Esophagus muscularis mucosa (tissue), 4 donors: ENCODE data around the gene CLIC4. TPM values are rescaled to one million over a fixed set of nuclear protein-coding genes. Genes with fewer than 3 reads are reported as not detected.

Source experiments
- DNase-seq: peaks from one replicate; pipeline ENCODE4 v3.0.0-alpha.2; 2017; ENCODE audit errors: extremely low spot score
- H3K27ac ChIP-seq, 4 donors: fragments of 200-600 bp; sonication (generic); replicated peaks in 1 of 4; 1 replicate in 3 of 4; 2 replicates in 1 of 4; pipeline ENCODE4 v1.5.1; 2016 to 2019; ENCODE audit warnings: mild to moderate bottlenecking in 1 of 4
- H3K27me3 ChIP-seq, 4 donors: fragments of 200-600 bp; sonication (generic); one replicate each; pipeline versions ENCODE4 v1.5.1 to v1.6.0; 2016 to 2019
- H3K36me3 ChIP-seq, 4 donors: fragments of 200-600 bp; sonication (generic); one replicate each; pipeline ENCODE4 v1.5.1; 2016 to 2019
- H3K4me1 ChIP-seq, 4 donors: fragments of 200-600 bp; sonication (generic); one replicate each; pipeline ENCODE4 v1.5.1; 2016 to 2019
- H3K4me3 ChIP-seq, 4 donors: fragments of 200-600 bp; sonication (generic); 1 replicate in 2 of 4; 2 replicates in 2 of 4; pipeline ENCODE4 v1.5.1; 2016 to 2019; ENCODE audit warnings: mild to moderate bottlenecking in 4 of 4, moderate library complexity in 1 of 4
- H3K9me3 ChIP-seq, 4 donors: fragments of 200-600 bp; sonication (generic); 1 replicate in 3 of 4; 2 replicates in 1 of 4; pipeline ENCODE4 v1.5.1; 2016 to 2019
- EP300 ChIP-seq: sonication (generic); formaldehyde crosslinking; IDR thresholded peaks from one replicate; pipeline ENCODE4 v1.6.1; 2017; ENCODE audit warnings: antibody characterized with exemption
- POLR2A ChIP-seq: fragments of 450-650 bp; IDR thresholded peaks from one replicate; pipeline ENCODE4 v1.6.1; 2017; ENCODE audit warnings: antibody characterized with exemption, moderate library complexity, mild to moderate bottlenecking, low read depth
- POLR2AphosphoS5 ChIP-seq, 2 donors: sonication (generic); formaldehyde crosslinking; IDR thresholded peaks; one replicate each; pipeline ENCODE4 v1.6.1; 2017; ENCODE audit warnings: antibody characterized with exemption in 2 of 2
- WGBS: methylation state at CpG from one replicate; pipeline ENCODE4 v1.1.5; 2018; 5-methylcytosine and 5-hydroxymethylcytosine counted together
- intact Hi-C: fragments of 100-400 bp; cut with DNase I; formaldehyde crosslinking; loops from one replicate; pipeline ENCODE4 v1.15.1; 2023
- total RNA-seq, 4 donors: library from RNA; depleted of rRNA; stranded (reverse); fragments of >200 nt; gene quantifications; one replicate each; pipeline versions ENCODE4 v1.1.0 to v1.2.1, GENCODE V29; 2016
- TF ChIP-seq, protein P1 (sequence below), 3 experiments: fragments of 200-600 bp in 2 of 3; fragments of 450-650 bp in 1 of 3; sonication (generic) in 2 of 3; IDR thresholded peaks; one replicate each; pipeline ENCODE4 v1.5.1; 2017 to 2019; ENCODE audit warnings: antibody characterized with exemption in 3 of 3, mild to moderate bottlenecking in 2 of 3, moderate library complexity in 1 of 3

The CLIC4 gene
- total RNA-seq, 4 donors from 2014 or later = 375 to 606 (median 595) TPM

DNA sequence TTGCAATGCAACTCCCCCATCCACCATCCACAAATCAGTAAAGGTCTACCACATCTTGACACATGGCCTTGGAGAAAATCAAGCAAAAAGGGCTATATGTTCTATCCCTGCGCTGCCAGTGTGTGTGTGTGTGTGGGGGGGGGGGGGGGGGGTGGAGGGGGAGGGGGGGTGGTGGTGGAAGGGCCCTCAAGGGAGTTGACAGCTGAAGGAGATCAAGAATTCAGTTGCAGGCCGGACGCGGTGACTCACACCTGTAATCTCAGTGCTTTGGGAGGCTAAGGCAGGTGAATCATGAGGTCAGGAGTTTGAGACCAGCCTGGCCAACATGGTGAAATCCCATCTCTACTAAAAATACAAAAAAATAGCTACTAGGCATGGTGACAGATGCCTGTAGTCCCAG lies 37.6 kb upstream of the CLIC4 start:
- intact Hi-C loops = no loop called here
- H3K4me3 ChIP-seq = no peak overlapping the region
- no peaks in the 10 kb centered on the region for H3K27me3 ChIP-seq
- H3K36me3 ChIP-seq = no peaks in the 10 kb centered on the region
- DNase-seq = no peak
- no peak overlapping the region for H3K27ac ChIP-seq
- no peaks in the 10 kb centered on the region for H3K9me3 ChIP-seq
- 80% methylated on average over 4 of the region's 4 CpGs for WGBS
- no peak for TF ChIP-seq POLR2AphosphoS5 (IDR thresholded peaks at IDR 0.05)
- no peak for TF ChIP-seq POLR2A
- no peak for TF ChIP-seq EP300
- TF ChIP-seq, protein P1, sequence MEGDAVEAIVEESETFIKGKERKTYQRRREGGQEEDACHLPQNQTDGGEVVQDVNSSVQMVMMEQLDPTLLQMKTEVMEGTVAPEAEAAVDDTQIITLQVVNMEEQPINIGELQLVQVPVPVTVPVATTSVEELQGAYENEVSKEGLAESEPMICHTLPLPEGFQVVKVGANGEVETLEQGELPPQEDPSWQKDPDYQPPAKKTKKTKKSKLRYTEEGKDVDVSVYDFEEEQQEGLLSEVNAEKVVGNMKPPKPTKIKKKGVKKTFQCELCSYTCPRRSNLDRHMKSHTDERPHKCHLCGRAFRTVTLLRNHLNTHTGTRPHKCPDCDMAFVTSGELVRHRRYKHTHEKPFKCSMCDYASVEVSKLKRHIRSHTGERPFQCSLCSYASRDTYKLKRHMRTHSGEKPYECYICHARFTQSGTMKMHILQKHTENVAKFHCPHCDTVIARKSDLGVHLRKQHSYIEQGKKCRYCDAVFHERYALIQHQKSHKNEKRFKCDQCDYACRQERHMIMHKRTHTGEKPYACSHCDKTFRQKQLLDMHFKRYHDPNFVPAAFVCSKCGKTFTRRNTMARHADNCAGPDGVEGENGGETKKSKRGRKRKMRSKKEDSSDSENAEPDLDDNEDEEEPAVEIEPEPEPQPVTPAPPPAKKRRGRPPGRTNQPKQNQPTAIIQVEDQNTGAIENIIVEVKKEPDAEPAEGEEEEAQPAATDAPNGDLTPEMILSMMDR (IDR thresholded peaks at IDR 0.05) = no peak
- peaks cover 14 to 19% (median 18%) of the 10 kb centered on the region in 4 donors for H3K4me1 ChIP-seq

DNA sequence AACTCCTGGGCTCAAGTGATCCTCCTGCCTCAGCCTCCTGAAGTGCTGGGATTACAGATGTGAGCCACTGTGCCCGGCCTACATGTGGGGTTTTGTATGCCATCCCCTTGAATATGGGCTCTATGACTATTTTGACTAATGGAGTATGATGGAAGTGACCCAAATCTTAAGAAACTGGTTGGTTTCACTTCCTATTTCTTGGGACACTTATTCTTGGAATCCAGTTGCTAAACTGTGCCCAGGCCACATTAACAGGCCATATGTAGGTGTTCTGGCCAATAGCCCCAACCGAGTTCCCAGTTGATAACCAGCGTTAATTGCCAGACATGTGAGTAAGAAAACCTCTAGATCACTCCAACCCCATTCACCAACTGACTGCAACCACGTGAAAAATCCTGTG lies 36.3 kb upstream of the CLIC4 start:
- H3K9me3 ChIP-seq = no peaks in the 10 kb centered on the region
- intact Hi-C loops = no loop called here
- H3K4me3 ChIP-seq = no peak overlapping the region
- H3K4me1 ChIP-seq = peaks cover 14 to 19% (median 18%) of the 10 kb centered on the region in 4 donors
- TF ChIP-seq POLR2AphosphoS5 (IDR thresholded peaks at IDR 0.05) (no peak), EP300 (no peak), POLR2A (no peak)
- TF ChIP-seq, protein P1 (IDR thresholded peaks at IDR 0.05) = no peak
- 92% methylated on average over 4 of the region's 4 CpGs for WGBS
- H3K27ac ChIP-seq = no peak overlapping the region
- no peak for DNase-seq
- no peaks in the 10 kb centered on the region for H3K27me3 ChIP-seq
- no peaks in the 10 kb centered on the region for H3K36me3 ChIP-seq

DNA sequence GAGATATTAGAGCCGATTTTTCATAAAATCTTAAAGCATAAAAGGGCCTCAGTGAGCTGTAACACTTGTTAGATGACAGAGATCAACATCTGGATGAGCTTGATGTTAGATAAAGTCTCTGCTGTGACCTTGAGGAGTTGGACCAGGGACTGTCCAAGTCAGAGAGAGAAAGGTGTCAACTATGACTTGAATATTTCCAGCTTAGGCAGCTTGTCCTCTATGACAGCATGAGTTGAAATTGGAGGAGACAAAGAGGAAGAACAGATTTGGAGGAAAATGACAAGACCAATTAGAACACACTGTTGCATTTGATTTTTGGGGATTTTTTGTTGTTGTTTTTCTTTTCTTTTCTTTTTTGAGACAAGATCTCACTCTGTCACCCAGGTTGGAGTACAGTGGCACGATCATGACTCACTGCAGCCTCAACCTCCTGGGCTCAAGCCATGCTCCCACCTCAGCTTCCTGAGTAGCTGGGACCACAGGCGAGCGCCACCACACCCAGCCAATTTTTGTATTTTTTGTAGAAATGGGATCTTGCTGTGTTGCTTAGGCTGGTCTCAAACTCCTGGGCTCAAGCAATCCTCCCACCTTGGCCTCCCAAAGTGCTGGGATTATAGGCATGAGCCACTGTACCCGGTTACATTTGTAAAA lies 35.3 kb upstream of the CLIC4 start:
- TF ChIP-seq, protein P1 (IDR thresholded peaks at IDR 0.05) = no peak
- TF ChIP-seq POLR2A = no peak
- TF ChIP-seq POLR2AphosphoS5 (IDR thresholded peaks at IDR 0.05) = no peak
- H3K36me3 ChIP-seq = no peaks in the 10 kb centered on the region
- no peak for DNase-seq
- H3K4me3 ChIP-seq = no peak overlapping the region
- intact Hi-C loops = no loop called here
- no peaks in the 10 kb centered on the region for H3K9me3 ChIP-seq
- 81% methylated on average over 5 of the region's 5 CpGs for WGBS
- no peak overlapping the region for H3K27ac ChIP-seq
- H3K27me3 ChIP-seq = no peaks in the 10 kb centered on the region
- peaks cover 10 to 12% (median 11%) of the 10 kb centered on the region in 4 donors for H3K4me1 ChIP-seq

DNA sequence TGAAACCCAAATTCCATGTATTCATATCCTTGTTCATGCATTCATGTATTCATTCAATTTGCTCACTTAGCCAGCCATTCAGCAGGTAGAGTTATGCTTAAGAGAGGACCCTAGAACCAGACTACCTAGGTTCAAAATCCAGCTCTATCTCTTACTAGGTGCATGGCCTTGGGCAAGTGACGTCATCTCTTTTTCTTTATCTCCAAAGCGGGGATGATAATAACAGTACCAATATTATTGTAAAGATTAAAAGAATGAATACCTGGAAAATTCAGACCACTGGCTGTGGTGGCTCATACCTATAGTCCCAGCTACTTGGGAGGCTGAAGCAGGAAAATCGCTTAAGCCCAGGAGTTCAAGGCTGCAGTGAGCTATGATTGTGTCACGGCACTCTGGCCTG lies 33.9 kb upstream of the CLIC4 start:
- no peaks in the 10 kb centered on the region for H3K9me3 ChIP-seq
- peaks cover 0 to 5% (median under 1%) of the 10 kb centered on the region in 4 donors for H3K4me1 ChIP-seq
- H3K27me3 ChIP-seq = no peaks in the 10 kb centered on the region
- WGBS = 99% methylated on average over 4 of the region's 4 CpGs
- DNase-seq = no peak
- TF ChIP-seq EP300 (no peak), POLR2AphosphoS5 (IDR thresholded peaks at IDR 0.05) (no peak), POLR2A (no peak)
- TF ChIP-seq, protein P1 (IDR thresholded peaks at IDR 0.05) = no peak
- H3K4me3 ChIP-seq = no peak overlapping the region
- H3K27ac ChIP-seq = no peak overlapping the region
- H3K36me3 ChIP-seq = no peaks in the 10 kb centered on the region
- intact Hi-C loops = no loop called here

DNA sequence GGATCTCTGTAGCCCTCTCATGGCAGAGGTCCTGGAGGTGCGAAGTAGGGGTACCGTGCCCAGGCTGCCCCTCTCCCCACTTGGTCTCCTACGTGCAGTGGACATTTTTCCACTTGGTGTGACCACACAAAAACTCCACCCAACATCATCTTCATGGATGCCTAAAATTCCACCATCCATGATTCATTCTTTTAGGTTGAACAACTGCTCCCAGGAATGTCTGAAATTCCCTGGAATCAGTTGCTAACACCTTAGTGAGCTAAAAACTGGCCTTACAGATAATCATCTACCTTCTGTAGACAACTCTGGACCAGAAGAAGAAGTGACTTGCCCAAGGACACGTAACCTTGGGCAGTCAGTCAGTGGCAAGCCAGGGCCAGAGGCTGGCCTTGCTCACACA lies 32.1 kb upstream of the CLIC4 start:
- 100% methylated on average over 3 of the region's 4 CpGs for WGBS
- Histone ChIP-seq H3K27ac (no peak overlapping the region), H3K27me3 (no peaks in the 10 kb centered on the region), H3K36me3 (no peaks in the 10 kb centered on the region), H3K4me1 (peaks cover 5 to 9% (median 8%) of the 10 kb centered on the region in 4 donors), H3K4me3 (no peak overlapping the region), H3K9me3 (no peaks in the 10 kb centered on the region)
- TF ChIP-seq, protein P1 (IDR thresholded peaks at IDR 0.05) = no peak
- TF ChIP-seq POLR2AphosphoS5 (IDR thresholded peaks at IDR 0.05) = no peak
- TF ChIP-seq POLR2A = no peak
- no peak for TF ChIP-seq EP300
- DNase-seq = no peak
- intact Hi-C loops = no loop called here
